Endothelial cell of umbilical vein (primary cell): ENCODE measurements around the gene NEB. TPM values are rescaled to one million over a fixed set of nuclear protein-coding genes. Genes with fewer than 3 reads are reported as not detected.

Experiments
- BruUV-seq: library from RNA; stranded (reverse); fragments of 400-500 nt; replicated peaks from 2 replicates; lab custom pipeline; 2021; lab: Mats Ljungman, UMichigan
- CTCF ChIA-PET: fragments of 300-600, 350-600 bp; sonication (Branson Sonifier 250); formaldehyde crosslinking; loops from one replicate; lab custom pipeline; 2021; ENCODE audit warnings: antibody characterized with exemption, inconsistent platforms; lab: Charles Lee
- POLR2A ChIA-PET: fragments of 300-600, 350-600 bp; sonication (Branson Sonifier 250); formaldehyde crosslinking; loops from one replicate; lab custom pipeline; 2021; ENCODE audit warnings: antibody characterized with exemption, inconsistent platforms; lab: Charles Lee
- DNase-seq: peaks from one replicate; pipeline ENCODE4 v3.0.0-alpha.2; 2011; ENCODE audit warnings: low read depth, low spot score
- FAIRE-seq: peaks from 2 replicates; lab custom pipeline; 2011; peaks lifted over from hg19 to GRCh38; lab: Jason Lieb, UNC
- H2AFZ ChIP-seq: 2 replicates; pipeline ENCODE4 v1.6.0; 2012; ENCODE audit warnings: low read depth, low read length, control low read depth, inconsistent platforms
- H3K27ac ChIP-seq: 2 replicates; pipeline ENCODE4 v1.5.1; 2011; ENCODE audit warnings: low read depth, mild to moderate bottlenecking, control low read depth, low read length, moderate library complexity; ENCODE audit not compliant: insufficient read depth
- H3K27me3 ChIP-seq, 2 experiments: 2 replicates each; pipeline versions ENCODE4 v1.6.0 to v1.6.1; 2011; ENCODE audit warnings: low read length in 2 of 2, mixed read lengths in 1 of 2; ENCODE audit not compliant: control insufficient read depth in 2 of 2, insufficient read depth in 2 of 2
- H3K36me3 ChIP-seq, 2 experiments: 2 replicates in 1 of 2; 3 replicates in 1 of 2; pipeline ENCODE4 v1.5.1; 2011; ENCODE audit warnings: low read length in 2 of 2, mild to moderate bottlenecking in 1 of 2, moderate library complexity in 1 of 2; ENCODE audit not compliant: control insufficient read depth in 2 of 2, insufficient read depth in 2 of 2; ENCODE audit errors: extremely low read depth in 1 of 2
- H3K4me1 ChIP-seq: 3 replicates; pipeline ENCODE4 v1.5.1; 2011; ENCODE audit warnings: mild to moderate bottlenecking, low read length; ENCODE audit not compliant: control insufficient read depth, insufficient read depth; ENCODE audit errors: extremely low read depth
- H3K4me2 ChIP-seq: 2 replicates; pipeline ENCODE4 v1.6.1; 2011; ENCODE audit warnings: low read length, control low read depth, mixed read lengths; ENCODE audit not compliant: insufficient read depth
- H3K4me3 ChIP-seq, 3 experiments: fragments of 200-600 bp in 1 of 3; sonication (generic), shearing (Covaris generic) in 1 of 3; replicated peaks in 1 of 3; 2 replicates each; pipeline ENCODE4 v1.5.1; 2011 to 2016; ENCODE audit warnings: control low read depth in 3 of 3, low read length in 3 of 3, mild to moderate bottlenecking in 2 of 3, inconsistent platforms in 1 of 3, low read depth in 1 of 3, moderate library complexity in 1 of 3; ENCODE audit not compliant: insufficient read depth in 1 of 3
- H3K79me2 ChIP-seq: 2 replicates; pipeline ENCODE4 v1.6.0; 2012; ENCODE audit warnings: low read length, inconsistent platforms; ENCODE audit not compliant: control insufficient read depth, insufficient read depth
- H3K9ac ChIP-seq: replicated peaks from 2 replicates; pipeline ENCODE3; 2011; ENCODE audit warnings: low read length, control low read depth; ENCODE audit not compliant: insufficient read depth; ENCODE audit errors: extremely low read depth
- H3K9me1 ChIP-seq: replicated peaks from 3 replicates; pipeline ENCODE4 v1.6.0; 2011; ENCODE audit warnings: mild to moderate bottlenecking, low read length; ENCODE audit not compliant: control insufficient read depth, insufficient read depth; ENCODE audit errors: extremely low read depth
- H3K9me3 ChIP-seq: replicated peaks from 2 replicates; pipeline ENCODE4 v1.5.1; 2012; ENCODE audit warnings: low read length, inconsistent platforms; ENCODE audit not compliant: control insufficient read depth, insufficient read depth
- H4K20me1 ChIP-seq: replicated peaks from 2 replicates; pipeline ENCODE3; 2011; ENCODE audit warnings: mild to moderate bottlenecking, low read length; ENCODE audit not compliant: control insufficient read depth, insufficient read depth; ENCODE audit errors: extremely low read depth
- CTCF ChIP-seq, 2 donors: IDR thresholded peaks; 1 replicate in 1 of 2; 2 replicates in 1 of 2; pipeline ENCODE4 v1.5.1; 2011; ENCODE audit warnings: low read length in 2 of 2, mild to moderate bottlenecking in 2 of 2, moderate library complexity in 2 of 2, control low read depth in 1 of 2, inconsistent platforms in 1 of 2, low read depth in 1 of 2; ENCODE audit not compliant: insufficient read depth in 1 of 2; ENCODE audit errors: extremely low read depth in 1 of 2
- EZH2 ChIP-seq: IDR thresholded peaks from 2 replicates; pipeline ENCODE4 v1.6.1; 2012; ENCODE audit warnings: borderline replicate concordance, low read depth, mild to moderate bottlenecking, moderate library complexity, low read length, inconsistent platforms; ENCODE audit not compliant: severe bottlenecking
- GATA2 ChIP-seq: IDR thresholded peaks from 2 replicates; pipeline ENCODE4 v1.7.0; 2011; ENCODE audit warnings: low read depth, mild to moderate bottlenecking, moderate library complexity, mixed read lengths, low read length; ENCODE audit not compliant: insufficient read length, insufficient read depth
- JUN ChIP-seq: IDR thresholded peaks from 2 replicates; pipeline ENCODE4 v1.6.1; 2011; ENCODE audit warnings: borderline replicate concordance, low read depth; ENCODE audit not compliant: insufficient read length, insufficient read depth
- MAX ChIP-seq: IDR thresholded peaks from 2 replicates; pipeline ENCODE4 v1.6.1; 2011; ENCODE audit not compliant: insufficient read depth, insufficient read length
- MYC ChIP-seq: IDR thresholded peaks from one replicate; pipeline ENCODE4 v1.6.1; 2011; ENCODE audit warnings: mild to moderate bottlenecking, low read depth, low read length
- POLR2A ChIP-seq: IDR thresholded peaks from 2 replicates; pipeline ENCODE4 v1.6.1; 2012; ENCODE audit warnings: low read depth, mild to moderate bottlenecking, control low read depth, low read length
- POLR2AphosphoS5 ChIP-seq: IDR thresholded peaks from 2 replicates; pipeline ENCODE4 v1.6.1; 2012; ENCODE audit warnings: low read depth, mild to moderate bottlenecking, control low read depth, low read length, moderate library complexity; ENCODE audit not compliant: insufficient read depth
- dilution Hi-C: fragments of 300-500 bp; cut with MboI; formaldehyde crosslinking; loops from one replicate; pipeline ENCODE4 v1.15.0; 2019; ENCODE audit warnings: low sequenced_read_pairs; ENCODE audit not compliant: extremely low pct_ligation_motif_present
- intact Hi-C: fragments of 100-400 bp; cut with micrococcal nuclease; formaldehyde crosslinking; loops from one replicate; pipeline ENCODE4 v1.10.0; 2022
- polyA plus RNA-seq, 4 experiments: library from polyadenylated mRNA; depleted of rRNA in 3 of 4; stranded (reverse) in 3 of 4; unstranded in 1 of 4; fragments of >200 nt; gene quantifications; 2 replicates each; pipeline versions ENCODE4 v1.2.1 to v1.2.3, GENCODE V29; 2011 to 2012; ENCODE audit warnings: missing spikeins in 1 of 4
- total RNA-seq: library from RNA; stranded (reverse); gene quantifications from 2 replicates; pipeline ENCODE4 v1.2.3, GENCODE V29; 2021

NEB gene
- total and polyA plus RNA-seq, 2 donors (not counting 3 experiments of a cell fraction or from before 2014, with no cell fraction given), result 0.84 to 1.8 TPM

GRCh38 chr2:151668737-151669136 is 65.5 kb downstream of the NEB start:
- H2AFZ ChIP-seq, result no peak overlapping the region
- H4K20me1 ChIP-seq, result no peaks in the 10 kb centered on the region
- H3K27me3 ChIP-seq, result no peaks in the 10 kb centered on the region
- FAIRE-seq, result no peak
- H3K4me3 ChIP-seq, result no peak overlapping the region
- ChIA-PET CTCF (interaction anchor here (1.4 kb wide), 1 partner anchor 9 kb away, joined by 3 read pairs; no protein-coding TSS in a partner anchor), POLR2A (no interaction called here)
- no peaks in the 10 kb centered on the region for H3K36me3 ChIP-seq
- H3K4me1 ChIP-seq, result no peaks in the 10 kb centered on the region
- H3K79me2 ChIP-seq, result no peaks in the 10 kb centered on the region
- H3K9me1 ChIP-seq, result no peaks in the 10 kb centered on the region
- no peak overlapping the region for H3K4me2 ChIP-seq
- dilution Hi-C loops (no loop called here), intact Hi-C loops (no loop called here)
- no peaks in the 10 kb centered on the region for H3K9me3 ChIP-seq
- no peak for DNase-seq
- BruUV-seq, result no TSS peak
- no peak overlapping the region for H3K27ac ChIP-seq
- TF ChIP-seq GATA2 (no peak), MAX (no peak)
- H3K9ac ChIP-seq, result no peak overlapping the region

GRCh38 chr2:151665959-151666358 is 68.3 kb downstream of the NEB start:
- Histone ChIP-seq H3K9me1 (no peaks in the 10 kb centered on the region), H3K9me3 (no peaks in the 10 kb centered on the region), H3K27ac (no peak overlapping the region), H2AFZ (no peak overlapping the region), H3K79me2 (no peaks in the 10 kb centered on the region), H4K20me1 (no peaks in the 10 kb centered on the region), H3K4me1 (no peaks in the 10 kb centered on the region), H3K9ac (no peak overlapping the region), H3K27me3 (no peaks in the 10 kb centered on the region), H3K4me2 (no peak overlapping the region), H3K4me3 (no peak overlapping the region), H3K36me3 (no peaks in the 10 kb centered on the region)
- FAIRE-seq (no peak), DNase-seq (no peak)
- intact Hi-C loops, result no loop called here
- CTCF ChIA-PET, result no interaction called here
- BruUV-seq, result no TSS peak
- dilution Hi-C loops, result no loop called here
- TF ChIP-seq MAX, result no peak
- no peak for TF ChIP-seq EZH2
- TF ChIP-seq CTCF (IDR thresholded peaks at IDR 0.05; ENCODE audit: extremely low read depth in 1 of 2, insufficient read depth in 1 of 2, low read depth in 1 of 2, low read length in 2 of 2), result no peak
- no peak for TF ChIP-seq GATA2
- no peak for TF ChIP-seq POLR2AphosphoS5
- TF ChIP-seq JUN, result no peak
- TF ChIP-seq POLR2A, result no peak
- no peak for TF ChIP-seq MYC
- POLR2A ChIA-PET, result no interaction called here
